Cardiac fibroblast (primary cell): ENCODE results near the gene EPHA2.

Experiments
- DNase-seq, 2 donors: peaks; one replicate each; pipeline versions ENCODE4 v3.0.0 to v3.0.0-alpha.2; 2010; ENCODE audit warnings: low read depth in 2 of 2
- H3K4me3 ChIP-seq, 2 donors: replicated peaks in 1 of 2; 1 replicate in 1 of 2; 2 replicates in 1 of 2; pipeline ENCODE4 v1.5.1; 2011; ENCODE audit warnings: low read depth in 2 of 2, low read length in 2 of 2, mild to moderate bottlenecking in 2 of 2, moderate library complexity in 1 of 2
- TF ChIP-seq, protein P1 (sequence below): IDR thresholded peaks from one replicate; pipeline ENCODE4 v1.5.1; 2011; ENCODE audit warnings: low read depth, mild to moderate bottlenecking, low read length, inconsistent platforms

EPHA2 gene

GRCh38 chr1:16158993-16159831 lies 3.3 kb upstream of the EPHA2 start:
- DNase-seq: no peak
- TF ChIP-seq, protein P1, sequence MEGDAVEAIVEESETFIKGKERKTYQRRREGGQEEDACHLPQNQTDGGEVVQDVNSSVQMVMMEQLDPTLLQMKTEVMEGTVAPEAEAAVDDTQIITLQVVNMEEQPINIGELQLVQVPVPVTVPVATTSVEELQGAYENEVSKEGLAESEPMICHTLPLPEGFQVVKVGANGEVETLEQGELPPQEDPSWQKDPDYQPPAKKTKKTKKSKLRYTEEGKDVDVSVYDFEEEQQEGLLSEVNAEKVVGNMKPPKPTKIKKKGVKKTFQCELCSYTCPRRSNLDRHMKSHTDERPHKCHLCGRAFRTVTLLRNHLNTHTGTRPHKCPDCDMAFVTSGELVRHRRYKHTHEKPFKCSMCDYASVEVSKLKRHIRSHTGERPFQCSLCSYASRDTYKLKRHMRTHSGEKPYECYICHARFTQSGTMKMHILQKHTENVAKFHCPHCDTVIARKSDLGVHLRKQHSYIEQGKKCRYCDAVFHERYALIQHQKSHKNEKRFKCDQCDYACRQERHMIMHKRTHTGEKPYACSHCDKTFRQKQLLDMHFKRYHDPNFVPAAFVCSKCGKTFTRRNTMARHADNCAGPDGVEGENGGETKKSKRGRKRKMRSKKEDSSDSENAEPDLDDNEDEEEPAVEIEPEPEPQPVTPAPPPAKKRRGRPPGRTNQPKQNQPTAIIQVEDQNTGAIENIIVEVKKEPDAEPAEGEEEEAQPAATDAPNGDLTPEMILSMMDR: no peak
- H3K4me3 ChIP-seq: no peak overlapping the region

GRCh38 chr1:16158025-16158424 lies 2.2 kb upstream of the EPHA2 start:
- no peak for DNase-seq
- TF ChIP-seq, protein P1: no peak
- H3K4me3 ChIP-seq: no peak overlapping the region

GRCh38 chr1:16156848-16157495 lies 1.1 kb upstream of the EPHA2 start:
- no peak overlapping the region for H3K4me3 ChIP-seq
- TF ChIP-seq, protein P1: no peak
- peak; percentile 57 to 65 for DNase-seq

- DNase-seq: no peak
- TF ChIP-seq, protein P1: no peak
- H3K4me3 ChIP-seq: peak overlapping the region; percentile 87 to 90
Observed at GRCh38 chr1:16153999-16154673, 1.7 kb downstream of the EPHA2 start.

DNA sequence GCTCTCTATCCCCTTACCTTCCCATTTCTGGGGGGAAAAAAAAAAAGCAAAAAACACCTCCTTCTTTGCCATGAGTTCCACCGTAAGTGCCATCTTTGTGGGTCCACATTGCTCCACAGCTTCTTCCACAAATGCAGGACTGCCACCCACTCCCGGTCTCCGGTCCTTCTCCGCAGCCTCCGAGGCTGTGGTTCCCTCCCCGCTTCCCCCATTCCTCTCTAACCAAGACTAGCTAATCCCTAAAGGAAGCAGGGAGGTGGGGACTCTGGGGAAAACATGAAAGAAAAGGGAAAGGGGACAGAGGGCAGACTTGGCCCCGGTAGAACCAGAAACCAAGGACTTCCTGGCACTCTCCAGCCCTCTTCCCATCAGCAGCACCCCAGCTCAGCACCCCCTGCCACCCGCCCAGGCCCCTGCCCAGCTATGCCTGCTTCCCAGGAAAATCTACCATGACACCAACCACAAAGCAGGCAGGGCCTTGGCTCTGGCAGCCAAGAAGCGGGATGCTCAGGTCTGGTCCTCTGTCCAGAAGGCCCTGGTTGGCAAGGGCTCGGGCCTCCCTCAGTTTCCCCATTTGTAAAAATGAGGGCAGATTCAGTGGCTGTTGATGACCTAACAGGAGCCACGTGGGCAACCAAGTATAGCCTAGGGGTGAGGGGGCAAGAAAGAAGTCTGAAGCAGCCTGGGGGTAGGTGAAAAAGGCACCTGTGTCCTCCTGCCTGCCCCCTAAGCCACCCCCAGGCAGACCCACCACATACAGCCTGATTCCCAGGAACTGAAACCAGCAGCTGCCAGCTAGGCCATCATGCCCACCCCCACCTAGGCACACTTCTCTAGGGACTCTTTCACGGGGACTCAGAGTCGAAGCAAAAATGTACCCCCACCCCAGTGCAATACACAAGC lies 2.5 kb downstream of the EPHA2 start:
- TF ChIP-seq, protein P1: no peak
- no peak for DNase-seq
- peak overlapping the region; percentile 87 to 90 for H3K4me3 ChIP-seq

GRCh38 chr1:16152481-16153087 lies 3.3 kb downstream of the EPHA2 start:
- no peak for DNase-seq
- TF ChIP-seq, protein P1: no peak
- H3K4me3 ChIP-seq: peak overlapping the region; percentile 87 to 90
